ENCODE results near the gene FBXO46. TPM values are rescaled to one million over a fixed set of nuclear protein-coding genes. Genes with fewer than 3 reads are reported as not detected.
"Not testable (repeated sequence)": the region's sequence is repeated elsewhere in the genome, so short reads cannot be mapped to it uniquely, and the experiment has no call there.

The FBXO46 gene
- total RNA-seq, 1 donor from 2014 or later, result 29.9 TPM

DNA sequence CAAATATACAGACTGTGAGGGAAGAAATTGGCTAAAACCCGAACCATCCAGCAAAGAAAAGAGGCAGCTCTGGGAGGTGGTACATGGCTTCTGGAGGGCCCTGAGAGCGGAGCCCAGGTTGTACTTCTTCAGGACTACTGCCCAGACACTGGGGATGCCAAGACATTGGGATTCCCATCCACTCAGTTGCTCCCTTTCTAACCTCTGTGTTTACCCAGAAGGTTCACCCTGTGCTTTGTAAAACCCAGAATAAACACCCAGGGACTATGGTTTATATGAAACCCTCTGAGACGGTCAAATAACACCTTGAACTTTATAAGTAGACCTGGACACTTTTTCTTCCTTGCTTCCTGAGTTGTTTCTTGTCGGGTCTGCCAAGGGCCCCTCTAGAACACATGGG is 12.3 kb upstream of the FBXO46 start:
- Mint-ChIP-seq H3K27me3 (ENCODE audit: unreplicated experiment) (peaks cover 3% of the 10 kb centered on the region), H3K4me1 (ENCODE audit: unreplicated experiment) (no peaks in the 10 kb centered on the region), H3K4me3 (ENCODE audit: unreplicated experiment) (no peak overlapping the region), H3K36me3 (ENCODE audit: low read depth, unreplicated experiment) (no peaks in the 10 kb centered on the region), H3K9me3 (ENCODE audit: unreplicated experiment) (no peaks in the 10 kb centered on the region), H3K27ac (ENCODE audit: unreplicated experiment) (no peak overlapping the region)
- TF ChIP-seq, protein P1, sequence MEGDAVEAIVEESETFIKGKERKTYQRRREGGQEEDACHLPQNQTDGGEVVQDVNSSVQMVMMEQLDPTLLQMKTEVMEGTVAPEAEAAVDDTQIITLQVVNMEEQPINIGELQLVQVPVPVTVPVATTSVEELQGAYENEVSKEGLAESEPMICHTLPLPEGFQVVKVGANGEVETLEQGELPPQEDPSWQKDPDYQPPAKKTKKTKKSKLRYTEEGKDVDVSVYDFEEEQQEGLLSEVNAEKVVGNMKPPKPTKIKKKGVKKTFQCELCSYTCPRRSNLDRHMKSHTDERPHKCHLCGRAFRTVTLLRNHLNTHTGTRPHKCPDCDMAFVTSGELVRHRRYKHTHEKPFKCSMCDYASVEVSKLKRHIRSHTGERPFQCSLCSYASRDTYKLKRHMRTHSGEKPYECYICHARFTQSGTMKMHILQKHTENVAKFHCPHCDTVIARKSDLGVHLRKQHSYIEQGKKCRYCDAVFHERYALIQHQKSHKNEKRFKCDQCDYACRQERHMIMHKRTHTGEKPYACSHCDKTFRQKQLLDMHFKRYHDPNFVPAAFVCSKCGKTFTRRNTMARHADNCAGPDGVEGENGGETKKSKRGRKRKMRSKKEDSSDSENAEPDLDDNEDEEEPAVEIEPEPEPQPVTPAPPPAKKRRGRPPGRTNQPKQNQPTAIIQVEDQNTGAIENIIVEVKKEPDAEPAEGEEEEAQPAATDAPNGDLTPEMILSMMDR (IDR thresholded peaks at IDR 0.05; ENCODE audit: unreplicated experiment), result no peak
- no peak for DNase-seq (ENCODE audit: low spot score)

DNA sequence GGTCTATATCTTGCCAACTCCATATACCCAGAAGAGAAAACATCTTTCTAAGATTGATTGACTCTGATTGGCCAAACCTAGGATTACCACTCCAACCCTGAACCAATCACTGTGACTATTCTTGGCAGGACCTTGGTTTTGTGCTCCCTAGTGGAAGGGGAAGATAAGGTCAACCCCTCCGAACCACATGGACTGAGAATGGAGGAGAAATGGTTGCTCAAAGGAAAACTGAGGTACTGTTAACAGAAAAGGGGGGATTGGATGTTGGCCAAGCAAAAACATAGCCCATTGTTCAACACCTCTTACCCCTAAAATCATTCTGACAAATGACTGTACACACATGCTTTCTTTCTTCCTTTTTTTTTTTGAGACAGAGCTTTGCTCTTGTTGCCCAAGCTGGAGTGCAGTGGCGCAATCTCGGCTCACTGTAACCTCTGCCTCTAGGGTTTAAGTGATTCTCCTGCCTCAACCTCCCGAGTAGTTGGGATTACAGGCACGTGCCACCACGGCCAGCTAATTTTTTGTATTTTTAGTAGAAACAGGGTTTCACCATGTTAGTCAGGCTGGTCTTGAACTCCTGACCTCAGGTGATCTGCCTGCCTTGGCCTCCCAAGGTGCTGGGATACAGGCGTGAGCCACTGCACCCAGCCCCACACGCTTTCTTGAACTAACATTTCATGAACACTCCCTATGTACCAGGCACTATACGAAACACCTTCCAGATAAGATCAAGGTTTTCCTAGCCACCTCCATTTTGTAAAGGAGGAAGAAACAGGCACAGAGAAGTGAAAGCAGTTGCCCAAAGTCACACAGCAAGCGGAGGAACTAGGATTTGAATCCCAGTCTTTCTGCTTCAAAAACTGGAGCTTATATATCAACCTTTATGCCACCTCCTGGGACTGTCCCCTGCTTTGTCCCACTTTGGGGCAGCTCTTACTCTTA is 9.1 kb upstream of the FBXO46 start:
- no peak overlapping the region for H3K4me3 Mint-ChIP-seq (ENCODE audit: unreplicated experiment)
- H3K27ac Mint-ChIP-seq (ENCODE audit: unreplicated experiment), result no peak overlapping the region
- H3K27me3 Mint-ChIP-seq (ENCODE audit: unreplicated experiment), result no peaks in the 10 kb centered on the region
- DNase-seq (ENCODE audit: low spot score), result no peak
- H3K4me1 Mint-ChIP-seq (ENCODE audit: unreplicated experiment), result no peaks in the 10 kb centered on the region
- no peaks in the 10 kb centered on the region for H3K36me3 Mint-ChIP-seq (ENCODE audit: low read depth, unreplicated experiment)
- TF ChIP-seq, protein P1 (IDR thresholded peaks at IDR 0.05; ENCODE audit: unreplicated experiment), result no peak
- no peaks in the 10 kb centered on the region for H3K9me3 Mint-ChIP-seq (ENCODE audit: unreplicated experiment)

DNA sequence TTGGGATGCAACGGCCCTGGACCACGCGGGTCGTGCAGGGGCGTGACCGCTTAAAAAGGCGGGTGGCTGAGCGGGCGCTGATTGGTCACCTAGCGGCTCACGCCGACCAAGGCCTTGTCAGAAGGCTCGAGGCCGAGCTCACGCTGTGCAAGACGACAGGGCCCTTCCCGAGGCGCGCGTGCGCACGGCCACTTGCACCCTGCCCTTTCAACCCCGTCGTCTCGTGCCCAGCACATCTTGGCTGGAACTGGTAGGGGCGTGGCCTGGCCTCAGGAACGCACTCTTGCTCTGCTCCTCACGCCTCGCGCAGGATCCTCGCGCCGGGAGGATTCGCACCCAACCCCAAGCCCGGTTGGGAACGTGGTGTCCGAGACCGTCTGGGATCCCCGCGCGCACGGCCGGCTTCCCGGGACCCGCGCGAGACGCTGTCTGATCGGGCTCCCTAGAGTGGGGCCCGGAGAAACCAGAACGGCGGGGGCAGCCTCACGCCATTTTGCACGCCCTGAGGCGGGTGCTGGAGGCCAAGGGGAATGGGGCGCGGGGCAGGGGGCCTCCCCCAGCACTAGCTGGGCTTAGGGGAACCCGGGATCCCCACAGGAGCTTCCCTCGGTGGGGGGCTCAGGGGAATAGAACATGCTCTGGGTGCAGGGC is 2.6 kb upstream of the FBXO46 start, which contains the start of gene MEIOSIN:
Gene MEIOSIN (plus strand): TSS at position 280 of the 651 bp plus-strand sequence. CDS start 1,938 bp downstream, outside the sequence.
- no peak for DNase-seq (ENCODE audit: low spot score)
- Mint-ChIP-seq H3K36me3 (ENCODE audit: low read depth, unreplicated experiment) (no peaks in the 10 kb centered on the region), H3K27me3 (ENCODE audit: unreplicated experiment) (peaks cover 17% of the 10 kb centered on the region), H3K4me1 (ENCODE audit: unreplicated experiment) (peaks cover 5% of the 10 kb centered on the region), H3K9me3 (ENCODE audit: unreplicated experiment) (no peaks in the 10 kb centered on the region), H3K27ac (ENCODE audit: unreplicated experiment) (no peak within 1 kb of the TSS), H3K4me3 (ENCODE audit: unreplicated experiment) (peak within 1 kb of the TSS; percentile 75)
- TF ChIP-seq, protein P1 (IDR thresholded peaks at IDR 0.05; ENCODE audit: unreplicated experiment), result no peak

DNA sequence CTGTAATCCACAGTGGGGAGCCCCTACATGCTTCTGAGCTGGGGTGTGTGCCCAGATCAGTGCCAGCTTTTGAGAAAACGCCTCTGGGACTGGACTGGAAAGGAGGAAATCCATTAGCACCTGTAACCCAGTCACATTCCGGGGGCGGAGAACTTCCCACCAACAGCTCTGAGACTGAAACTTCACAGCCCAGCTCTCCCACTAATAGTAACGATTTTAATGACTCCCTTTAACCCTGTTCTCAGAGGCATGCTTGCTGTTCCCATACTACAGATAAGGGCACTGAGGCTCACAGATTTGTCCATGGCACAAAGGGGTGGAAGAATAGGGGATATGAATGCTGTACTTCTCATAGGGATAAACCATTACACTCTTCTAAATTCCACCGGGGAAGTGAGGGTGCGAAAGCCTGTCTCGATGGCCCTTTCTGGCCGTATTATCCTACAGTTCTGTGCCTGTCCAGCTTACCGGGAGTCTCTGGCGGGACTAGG is 851 bp downstream of the FBXO46 start:
- H3K36me3 Mint-ChIP-seq (ENCODE audit: low read depth, unreplicated experiment), result no peaks in the 10 kb centered on the region
- H3K27me3 Mint-ChIP-seq (ENCODE audit: unreplicated experiment), result peaks cover 18% of the 10 kb centered on the region
- H3K27ac Mint-ChIP-seq (ENCODE audit: unreplicated experiment), result peak overlapping the region; percentile 80

DNA sequence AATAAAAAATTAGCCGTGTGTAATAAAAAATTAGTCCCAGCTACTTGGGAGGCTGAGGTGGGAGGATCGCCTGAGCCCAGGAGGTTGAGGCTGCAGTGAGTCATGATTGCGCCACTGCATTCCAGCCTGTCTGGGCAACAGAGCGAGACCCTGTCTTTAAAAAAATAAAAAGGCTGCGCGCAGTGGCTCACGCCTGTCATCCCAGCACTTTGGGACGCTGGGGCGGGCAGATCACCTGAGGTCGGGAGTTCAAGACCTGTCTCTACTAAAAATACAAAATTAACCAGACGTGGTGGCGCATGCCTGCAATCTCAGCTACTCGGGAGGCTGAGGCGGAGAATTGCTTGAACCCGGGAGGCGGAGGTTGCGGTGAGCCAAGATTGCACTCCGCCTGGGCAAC is 2.0 kb downstream of the FBXO46 start:
- H3K27ac Mint-ChIP-seq (ENCODE audit: unreplicated experiment); H3K9me3 Mint-ChIP-seq (ENCODE audit: unreplicated experiment); H3K4me3 Mint-ChIP-seq (ENCODE audit: unreplicated experiment): not testable (repeated sequence)

More for the DNA sequence above, 851 bp downstream of the FBXO46 start:
- DNase-seq (ENCODE audit: low spot score), result no peak
- TF ChIP-seq, protein P1 (IDR thresholded peaks at IDR 0.05; ENCODE audit: unreplicated experiment), result no peak
- Mint-ChIP-seq H3K4me3 (ENCODE audit: unreplicated experiment) (peak overlapping the region; percentile 99), H3K9me3 (ENCODE audit: unreplicated experiment) (no peaks in the 10 kb centered on the region), H3K4me1 (ENCODE audit: unreplicated experiment) (peaks cover 5% of the 10 kb centered on the region)

DNA sequence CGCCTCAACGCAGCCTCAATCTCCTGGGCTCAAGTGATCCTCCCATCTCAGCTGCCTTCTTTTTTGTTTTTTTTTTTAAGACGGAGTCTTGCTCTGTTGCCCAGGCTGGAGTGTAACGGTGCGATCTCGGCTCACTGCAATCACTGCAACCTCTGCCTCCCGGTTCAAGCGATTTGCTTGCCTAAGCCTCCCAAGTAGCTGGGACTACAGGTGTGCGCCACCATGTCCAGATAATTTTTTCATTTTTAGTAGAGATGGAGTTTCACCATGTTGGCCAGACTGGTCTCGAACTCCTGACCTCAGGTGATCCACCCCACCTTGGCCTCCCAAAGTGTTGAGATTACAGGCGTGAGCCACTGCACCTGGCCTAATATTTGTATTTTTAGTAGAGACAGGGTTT is 10.6 kb downstream of the FBXO46 start:
- not testable (repeated sequence) for H3K27ac Mint-ChIP-seq (ENCODE audit: unreplicated experiment); H3K4me3 Mint-ChIP-seq (ENCODE audit: unreplicated experiment); H3K27me3 Mint-ChIP-seq (ENCODE audit: unreplicated experiment); DNase-seq (ENCODE audit: low spot score); H3K9me3 Mint-ChIP-seq (ENCODE audit: unreplicated experiment); H3K36me3 Mint-ChIP-seq (ENCODE audit: low read depth, unreplicated experiment)
- peaks cover 27% of the 10 kb centered on the region for H3K4me1 Mint-ChIP-seq (ENCODE audit: unreplicated experiment)

More for the DNA sequence above, 2.0 kb downstream of the FBXO46 start:
- H3K4me1 Mint-ChIP-seq (ENCODE audit: unreplicated experiment); H3K36me3 Mint-ChIP-seq (ENCODE audit: low read depth, unreplicated experiment); DNase-seq (ENCODE audit: low spot score): not testable (repeated sequence)
- peaks cover 12% of the 10 kb centered on the region for H3K27me3 Mint-ChIP-seq (ENCODE audit: unreplicated experiment)

Data from endothelial cell (in vitro differentiated cells).